Ovary (tissue), 3 donors: Measurements from ENCODE around the gene TMUB1.

ENCODE experiments used
- CTCF ChIP-seq, 3 donors: fragments of 450-650 bp in 2 of 3; fragments of 200-600 bp in 1 of 3; IDR thresholded peaks; one replicate each; pipeline versions ENCODE4 v1.5.1 to v1.8.0; 2016 to 2022; ENCODE audit warnings: antibody characterized with exemption in 3 of 3, mild to moderate bottlenecking in 1 of 3
- EP300 ChIP-seq: sonication (generic); formaldehyde crosslinking; IDR thresholded peaks from one replicate; pipeline ENCODE4 v1.6.1; 2017; ENCODE audit warnings: antibody characterized with exemption
- POLR2A ChIP-seq: fragments of 450-650 bp; IDR thresholded peaks from one replicate; pipeline ENCODE4 v1.6.1; 2017; ENCODE audit warnings: antibody characterized with exemption, mild to moderate bottlenecking, moderate library complexity
- donor health status: DM: no; HTN: no; CAD: no.

- no peak for TF ChIP-seq POLR2A
- no peak for TF ChIP-seq CTCF (IDR thresholded peaks at IDR 0.05)
- TF ChIP-seq EP300, result no peak
These were observed 23.2 kb downstream of the TMUB1 start for GRCh38 chr7:151060113-151060415.
